ENCODE data around the gene TMEM115.

Gene TMEM115

GRCh38 chr3:50319894-50320625, 39.3 kb downstream of the TMEM115 start:
- H3K27me3 ChIP-seq = no peaks in the 10 kb centered on the region
- peak overlapping the region; percentile 93 for H3K27ac ChIP-seq
- H3K9me3 ChIP-seq = no peaks in the 10 kb centered on the region
- H3K4me1 ChIP-seq = peaks cover 0 to 62% (median 30%) of the 10 kb centered on the region in 4 donors
- intact Hi-C loops (cut with DNase I; ENCODE audit: low total_unique reads) = loop anchor here (2.0 kb wide), 1 partner anchor 19 kb away; no protein-coding TSS in a partner anchor
- TF ChIP-seq, protein P1, sequence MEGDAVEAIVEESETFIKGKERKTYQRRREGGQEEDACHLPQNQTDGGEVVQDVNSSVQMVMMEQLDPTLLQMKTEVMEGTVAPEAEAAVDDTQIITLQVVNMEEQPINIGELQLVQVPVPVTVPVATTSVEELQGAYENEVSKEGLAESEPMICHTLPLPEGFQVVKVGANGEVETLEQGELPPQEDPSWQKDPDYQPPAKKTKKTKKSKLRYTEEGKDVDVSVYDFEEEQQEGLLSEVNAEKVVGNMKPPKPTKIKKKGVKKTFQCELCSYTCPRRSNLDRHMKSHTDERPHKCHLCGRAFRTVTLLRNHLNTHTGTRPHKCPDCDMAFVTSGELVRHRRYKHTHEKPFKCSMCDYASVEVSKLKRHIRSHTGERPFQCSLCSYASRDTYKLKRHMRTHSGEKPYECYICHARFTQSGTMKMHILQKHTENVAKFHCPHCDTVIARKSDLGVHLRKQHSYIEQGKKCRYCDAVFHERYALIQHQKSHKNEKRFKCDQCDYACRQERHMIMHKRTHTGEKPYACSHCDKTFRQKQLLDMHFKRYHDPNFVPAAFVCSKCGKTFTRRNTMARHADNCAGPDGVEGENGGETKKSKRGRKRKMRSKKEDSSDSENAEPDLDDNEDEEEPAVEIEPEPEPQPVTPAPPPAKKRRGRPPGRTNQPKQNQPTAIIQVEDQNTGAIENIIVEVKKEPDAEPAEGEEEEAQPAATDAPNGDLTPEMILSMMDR (IDR thresholded peaks at IDR 0.05) = no peak
- peaks cover 0 to 25% (median 20%) of the 10 kb centered on the region in 3 donors for H3K36me3 ChIP-seq
- H3K4me3 ChIP-seq = peak overlapping the region; percentile 70 to 89
- no peak for DNase-seq

DNA sequence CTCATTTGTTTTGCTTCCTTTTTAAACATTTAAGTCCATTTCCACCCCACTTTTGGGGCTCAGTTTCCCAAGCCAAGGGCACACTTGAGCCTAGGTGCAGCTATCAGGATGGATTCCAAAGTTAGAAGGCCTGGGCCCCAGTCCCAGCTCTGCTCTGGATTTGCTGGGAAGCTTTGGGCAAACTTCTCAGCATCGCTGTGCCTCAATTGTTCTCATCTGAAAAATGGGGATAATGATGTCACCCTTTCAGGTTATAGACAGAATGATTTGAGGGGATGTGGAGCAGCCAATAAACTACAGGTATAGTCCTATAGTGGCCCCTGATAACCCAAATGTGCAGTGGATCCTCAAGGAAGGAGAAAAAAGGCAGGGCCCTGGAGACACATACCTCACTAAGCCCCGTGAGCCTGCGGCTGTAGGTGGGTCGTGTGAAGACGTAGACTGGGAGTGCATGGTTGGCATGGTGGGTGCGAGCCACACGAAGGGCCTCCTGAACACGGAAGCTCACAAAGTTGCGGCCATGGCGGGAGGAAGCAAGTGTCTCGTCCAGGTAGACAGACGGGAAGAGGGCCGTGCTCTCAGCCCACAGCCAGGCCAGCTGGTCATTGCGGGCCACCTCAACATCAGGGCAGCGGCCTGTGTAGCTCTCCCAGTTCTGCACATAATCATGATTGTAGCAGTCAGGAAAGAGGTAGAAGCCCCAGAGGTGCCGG, 40.0 kb downstream of the TMEM115 start:
- no peak overlapping the region for H3K27ac ChIP-seq
- H3K36me3 ChIP-seq = peaks cover 0 to 24% (median 18%) of the 10 kb centered on the region in 3 donors
- H3K9me3 ChIP-seq = no peaks in the 10 kb centered on the region
- TF ChIP-seq, protein P1 (IDR thresholded peaks at IDR 0.05) = no peak
- no peaks in the 10 kb centered on the region for H3K27me3 ChIP-seq
- no peak for DNase-seq
- intact Hi-C loops (cut with DNase I; ENCODE audit: low total_unique reads) = no loop called here
- H3K4me1 ChIP-seq = peaks cover 0 to 58% (median 30%) of the 10 kb centered on the region in 4 donors
- peak overlapping the region; percentile 70 to 89 for H3K4me3 ChIP-seq

DNA sequence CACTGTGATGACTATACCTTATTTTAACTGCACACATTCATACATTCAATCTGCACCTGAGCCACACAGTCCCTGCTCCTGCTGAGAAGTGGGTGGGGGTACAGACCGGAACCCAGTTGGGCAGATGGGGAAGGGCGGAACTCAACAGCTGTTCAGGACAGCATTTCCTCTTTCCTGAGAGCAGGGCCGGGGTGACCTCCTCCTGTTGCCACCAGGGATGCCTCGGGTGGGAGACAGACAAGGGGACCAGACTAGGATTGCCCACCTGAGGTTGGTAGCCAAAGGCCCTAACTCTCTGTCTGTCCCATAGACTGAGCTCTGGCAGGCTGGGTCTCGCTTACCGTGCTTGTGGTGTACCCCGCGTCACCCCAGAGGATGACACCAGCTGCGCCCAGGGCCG, 40.7 kb downstream of the TMEM115 start:
- no peak for DNase-seq
- Histone ChIP-seq H3K4me3 (peak overlapping the region in 1 of 2 donors; percentile 17), H3K27ac (no peak overlapping the region), H3K27me3 (no peaks in the 10 kb centered on the region), H3K4me1 (peaks cover 0 to 57% (median 30%) of the 10 kb centered on the region in 4 donors), H3K9me3 (no peaks in the 10 kb centered on the region), H3K36me3 (peaks cover 0 to 24% (median 18%) of the 10 kb centered on the region in 3 donors)
- TF ChIP-seq, protein P1 (IDR thresholded peaks at IDR 0.05) = no peak
- intact Hi-C loops (cut with DNase I; ENCODE audit: low total_unique reads) = no loop called here

DNA sequence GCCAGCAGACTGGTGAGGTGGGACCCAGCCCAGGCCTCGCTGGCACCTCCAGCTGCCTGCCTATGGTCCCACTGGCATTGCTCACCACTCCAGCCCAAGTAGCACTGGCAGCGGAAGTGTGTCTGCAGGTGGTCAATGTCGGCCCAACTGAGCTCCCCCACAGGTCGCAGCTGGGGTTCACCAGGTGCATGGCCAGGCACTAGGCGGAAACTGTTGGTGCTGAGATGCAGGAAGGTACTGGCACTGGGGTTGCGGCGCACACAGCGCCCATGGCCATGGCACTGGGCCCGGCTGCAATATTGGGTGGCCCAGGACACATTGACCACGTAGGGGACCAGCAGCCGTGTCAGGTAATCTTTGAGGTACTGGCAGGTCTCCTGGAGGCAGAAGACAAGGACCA, 41.2 kb downstream of the TMEM115 start:
- intact Hi-C loops (cut with DNase I; ENCODE audit: low total_unique reads) = no loop called here
- H3K27me3 ChIP-seq = no peaks in the 10 kb centered on the region
- peaks cover 0 to 57% (median 30%) of the 10 kb centered on the region in 4 donors for H3K4me1 ChIP-seq
- no peaks in the 10 kb centered on the region for H3K9me3 ChIP-seq
- H3K27ac ChIP-seq = no peak overlapping the region
- TF ChIP-seq, protein P1 (IDR thresholded peaks at IDR 0.05) = no peak
- no peak overlapping the region for H3K4me3 ChIP-seq
- DNase-seq = no peak
- H3K36me3 ChIP-seq = peaks cover 0 to 24% (median 18%) of the 10 kb centered on the region in 3 donors

DNA sequence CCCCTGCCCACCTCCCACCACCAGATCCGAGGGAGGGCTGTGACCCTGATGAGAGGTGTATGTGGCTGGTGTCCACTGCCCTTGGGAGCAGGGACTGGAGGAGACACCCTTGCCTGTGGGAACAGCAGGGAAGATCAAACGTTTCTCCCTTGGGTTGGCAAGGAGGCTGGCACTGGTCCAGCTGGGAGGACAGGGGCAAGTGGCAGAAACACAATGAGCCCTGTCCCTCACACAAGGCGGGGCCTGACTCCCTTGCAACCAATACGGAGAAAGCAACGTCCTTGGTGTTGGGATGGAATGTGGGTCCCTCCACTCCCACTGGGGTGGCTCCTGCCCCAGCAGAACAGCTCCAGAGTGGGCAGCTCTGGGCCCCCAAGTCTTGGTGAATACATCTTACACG, 42.0 kb downstream of the TMEM115 start:
- intact Hi-C loops (cut with DNase I; ENCODE audit: low total_unique reads) = no loop called here
- peaks cover 0 to 24% (median 18%) of the 10 kb centered on the region in 3 donors for H3K36me3 ChIP-seq
- no peak overlapping the region for H3K27ac ChIP-seq
- H3K27me3 ChIP-seq = no peaks in the 10 kb centered on the region
- H3K9me3 ChIP-seq = no peaks in the 10 kb centered on the region
- TF ChIP-seq, protein P1 (IDR thresholded peaks at IDR 0.05) = no peak
- DNase-seq = no peak
- no peak overlapping the region for H3K4me3 ChIP-seq
- peaks cover 0 to 50% (median 28%) of the 10 kb centered on the region in 4 donors for H3K4me1 ChIP-seq

All from tibial artery (tissue), 4 donors.